H1 (cell line): Measurements from ENCODE around the gene R3HDM4. TPM values are rescaled to one million over a fixed set of nuclear protein-coding genes. Genes with fewer than 3 reads are reported as not detected.

ENCODE experiments used
- CTCF ChIA-PET: fragments of 300-600 bp; sonication (Branson Sonifier 250); formaldehyde crosslinking; loops from one replicate; lab custom pipeline; 2021; ENCODE audit not compliant: partially characterized antibody; lab: Charles Lee
- POLR2A ChIA-PET: fragments of 300-600 bp; sonication (Branson Sonifier 250); formaldehyde crosslinking; loops from one replicate; lab custom pipeline; 2021; ENCODE audit warnings: inconsistent platforms; ENCODE audit not compliant: partially characterized antibody; lab: Charles Lee
- DNase-seq, 2 experiments: peaks; one replicate each; pipeline versions ENCODE4 v3.0.0 to v3.0.0-alpha.2; 2010 to 2022; ENCODE audit warnings: low spot score in 2 of 2, low read depth in 1 of 2, mixed read lengths in 1 of 2
- FAIRE-seq: peaks from 2 replicates; lab custom pipeline; 2011; peaks lifted over from hg19 to GRCh38; lab: Jason Lieb, UNC
- H2AFZ ChIP-seq: 2 replicates; pipeline ENCODE4 v1.8.1; 2012; ENCODE audit warnings: low read length, inconsistent platforms
- H2AK5ac ChIP-seq: 2 replicates; pipeline ENCODE4 v1.6.1; 2013; ENCODE audit warnings: low read depth, low read length
- H2BK120ac ChIP-seq: replicated peaks from 2 replicates; pipeline ENCODE3; 2013; ENCODE audit warnings: low read depth, low read length, inconsistent platforms
- H2BK12ac ChIP-seq: 2 replicates; pipeline ENCODE4 v1.6.1; 2013; ENCODE audit warnings: low read depth, low read length
- H2BK15ac ChIP-seq: 2 replicates; pipeline ENCODE4 v1.6.1; 2013; ENCODE audit warnings: low read length
- H2BK20ac ChIP-seq: 2 replicates; pipeline ENCODE4 v1.6.1; 2013; ENCODE audit warnings: low read length
- H2BK5ac ChIP-seq: 2 replicates; pipeline ENCODE4 v1.6.1; 2013; ENCODE audit warnings: low read depth, low read length
- H3K14ac ChIP-seq: 2 replicates; pipeline ENCODE4 v1.6.1; 2013; ENCODE audit warnings: inconsistent platforms; ENCODE audit not compliant: insufficient read length
- H3K18ac ChIP-seq: 2 replicates; pipeline ENCODE4 v1.6.1; 2013; ENCODE audit warnings: low read length; ENCODE audit errors: extremely low read depth
- H3K23ac ChIP-seq: 2 replicates; pipeline ENCODE4 v1.6.1; 2013; ENCODE audit warnings: inconsistent platforms; ENCODE audit not compliant: insufficient read length
- H3K23me2 ChIP-seq: 2 replicates; pipeline ENCODE4 v1.6.1; 2013; ENCODE audit warnings: low read depth, low read length
- H3K27ac ChIP-seq: 2 replicates; pipeline ENCODE4 v1.6.1; 2011; ENCODE audit warnings: low read depth, low read length, inconsistent platforms
- H3K27me3 ChIP-seq, 4 experiments: replicated peaks in 1 of 4; 1 replicate in 1 of 4; 2 replicates in 3 of 4; pipeline versions ENCODE4 v1.6.1 to v1.8.1; 2011 to 2013; ENCODE audit warnings: low read length in 3 of 4, mild to moderate bottlenecking in 3 of 4, inconsistent platforms in 2 of 4, mixed read lengths in 2 of 4, moderate library complexity in 1 of 4; ENCODE audit not compliant: control insufficient read depth in 3 of 4, insufficient read depth in 3 of 4; ENCODE audit errors: extremely low read depth in 1 of 4
- H3K36me3 ChIP-seq, 4 experiments: 2 replicates each; pipeline versions ENCODE4 v1.6.1 to v1.8.1; 2011 to 2013; ENCODE audit warnings: mild to moderate bottlenecking in 4 of 4, low read length in 3 of 4, moderate library complexity in 2 of 4, control low read depth in 1 of 4, inconsistent platforms in 1 of 4; ENCODE audit not compliant: insufficient read depth in 4 of 4, control insufficient read depth in 2 of 4
- H3K4ac ChIP-seq: replicated peaks from 2 replicates; pipeline ENCODE3; 2013; ENCODE audit warnings: low read length, low read depth, mixed read lengths, inconsistent platforms; ENCODE audit not compliant: insufficient read length
- H3K4me1 ChIP-seq, 4 experiments: replicated peaks in 1 of 4; 1 replicate in 1 of 4; 2 replicates in 3 of 4; pipeline versions ENCODE4 v1.6.1 to v1.8.1; 2011 to 2013; ENCODE audit warnings: low read length in 3 of 4, inconsistent platforms in 2 of 4, mixed read lengths in 1 of 4; ENCODE audit not compliant: insufficient read depth in 4 of 4, control insufficient read depth in 3 of 4
- H3K4me2 ChIP-seq, 2 experiments: 2 replicates each; pipeline versions ENCODE4 v1.6.1 to v1.8.1; 2011 to 2013; ENCODE audit warnings: low read depth in 2 of 2, low read length in 2 of 2, control low read depth in 1 of 2, inconsistent platforms in 1 of 2, mild to moderate bottlenecking in 1 of 2; ENCODE audit not compliant: insufficient read depth in 1 of 2
- H3K4me3 ChIP-seq, 4 experiments: fragments of 200-600, 300-600 bp in 1 of 4; sonication (generic), shearing (Covaris generic), sonication (Bioruptor Twin) in 1 of 4; 2 replicates each; pipeline versions ENCODE4 v1.5.1 to v1.8.1; 2011 to 2016; ENCODE audit warnings: low read length in 4 of 4, low read depth in 3 of 4, control low read depth in 2 of 4, inconsistent platforms in 2 of 4, mild to moderate bottlenecking in 2 of 4, mixed read lengths in 1 of 4, moderate library complexity in 1 of 4; ENCODE audit not compliant: insufficient read depth in 2 of 4; ENCODE audit errors: extremely low read depth in 1 of 4
- H3K56ac ChIP-seq: replicated peaks from 2 replicates; pipeline ENCODE3; 2013; ENCODE audit warnings: low read depth, mild to moderate bottlenecking, mixed read lengths, low read length, inconsistent platforms; ENCODE audit not compliant: insufficient read length
- H3K79me1 ChIP-seq: 2 replicates; pipeline ENCODE4 v1.6.1; 2013; ENCODE audit warnings: low read depth, low read length, control low read depth
- H3K79me2 ChIP-seq, 2 experiments: 2 replicates each; pipeline versions ENCODE4 v1.6.1 to v1.8.1; 2012 to 2013; ENCODE audit warnings: low read length in 2 of 2, mild to moderate bottlenecking in 2 of 2, inconsistent platforms in 1 of 2; ENCODE audit not compliant: insufficient read depth in 2 of 2, control insufficient read depth in 1 of 2
- H3K9ac ChIP-seq, 4 experiments: replicated peaks in 1 of 4; 1 replicate in 1 of 4; 2 replicates in 3 of 4; pipeline versions ENCODE4 v1.6.1 to v1.8.1; 2011 to 2013; ENCODE audit warnings: low read depth in 3 of 4, low read length in 3 of 4, control low read depth in 2 of 4, mild to moderate bottlenecking in 2 of 4, moderate library complexity in 2 of 4, inconsistent platforms in 1 of 4; ENCODE audit errors: extremely low read depth in 1 of 4
- H3K9me3 ChIP-seq, 2 experiments: 2 replicates each; pipeline versions ENCODE4 v1.6.1 to v1.8.1; 2012 to 2013; ENCODE audit warnings: mild to moderate bottlenecking in 2 of 2, moderate library complexity in 2 of 2, control low read depth in 1 of 2, inconsistent platforms in 1 of 2, low read depth in 1 of 2, low read length in 1 of 2, mixed read lengths in 1 of 2; ENCODE audit not compliant: insufficient read depth in 2 of 2
- H4K20me1 ChIP-seq, 2 experiments: replicated peaks in 1 of 2; 2 replicates each; pipeline versions ENCODE3 to v1.8.1; 2011 to 2013; ENCODE audit warnings: inconsistent platforms in 2 of 2, low read length in 2 of 2, mild to moderate bottlenecking in 1 of 2; ENCODE audit not compliant: insufficient read depth in 2 of 2, control insufficient read depth in 1 of 2
- H4K5ac ChIP-seq: 2 replicates; pipeline ENCODE4 v1.6.1; 2013; ENCODE audit warnings: low read length, low read depth, mixed read lengths, inconsistent platforms; ENCODE audit not compliant: insufficient read length
- H4K8ac ChIP-seq: 2 replicates; pipeline ENCODE4 v1.8.0; 2013; ENCODE audit warnings: mild to moderate bottlenecking, moderate library complexity, low read length, inconsistent platforms; ENCODE audit not compliant: insufficient read depth; ENCODE audit errors: extremely low read depth
- H4K91ac ChIP-seq: replicated peaks from 2 replicates; pipeline ENCODE3; 2013; ENCODE audit warnings: low read length, mixed read lengths, inconsistent platforms; ENCODE audit not compliant: insufficient read length
- CBX5 ChIP-seq: fragments of 300-800, 300-1000 bp; sonication (generic); IDR thresholded peaks from 2 replicates; pipeline ENCODE4 v1.7.1; 2016; ENCODE audit warnings: antibody characterized with exemption, low read length, low read depth
- CBX8 ChIP-seq: fragments of 300-800, 300-1000 bp; sonication (generic); IDR thresholded peaks from 2 replicates; pipeline ENCODE4 v1.7.1; 2016; ENCODE audit warnings: low read depth, low read length, borderline replicate concordance
- CEBPB ChIP-seq: IDR thresholded peaks from 2 replicates; pipeline ENCODE4 v1.6.1; 2012; ENCODE audit warnings: low read depth, low read length
- EP300 ChIP-seq, 2 experiments: IDR thresholded peaks; 1 replicate in 1 of 2; 2 replicates in 1 of 2; pipeline ENCODE4 v1.6.1; 2011 to 2012; ENCODE audit warnings: low read depth in 2 of 2, low read length in 2 of 2, mild to moderate bottlenecking in 2 of 2, borderline replicate concordance in 1 of 2, inconsistent platforms in 1 of 2, moderate library complexity in 1 of 2
- EZH2 ChIP-seq: fragments of 200-600 bp; sonication (generic); IDR thresholded peaks from 2 replicates; pipeline ENCODE4 v1.7.1; 2012; ENCODE audit warnings: low read depth, mild to moderate bottlenecking, moderate library complexity, low read length, inconsistent platforms; ENCODE audit not compliant: severe bottlenecking
- NRF1 ChIP-seq: IDR thresholded peaks from 2 replicates; pipeline ENCODE4 v1.6.1; 2011; ENCODE audit warnings: mild to moderate bottlenecking, low read depth, low read length, improper control_type of control experiment
- POLR2AphosphoS5 ChIP-seq: IDR thresholded peaks from 2 replicates; pipeline ENCODE4 v1.6.1; 2011; ENCODE audit warnings: low read depth, low read length
- POU5F1 ChIP-seq: IDR thresholded peaks from 2 replicates; pipeline ENCODE4 v1.6.1; 2011; ENCODE audit warnings: low read depth, mild to moderate bottlenecking, low read length, moderate library complexity
- RNF2 ChIP-seq: fragments of 200-900, 300-1000 bp; sonication (generic); IDR thresholded peaks from 2 replicates; pipeline ENCODE4 v1.7.1; 2016; ENCODE audit warnings: borderline replicate concordance, low read depth, mild to moderate bottlenecking, antibody characterized with exemption, low read length; ENCODE audit not compliant: poor library complexity, severe bottlenecking; ENCODE audit errors: missing control alignments
- TEAD4 ChIP-seq: IDR thresholded peaks from 2 replicates; pipeline ENCODE4 v1.6.1; 2012; ENCODE audit warnings: low read depth, low read length, inconsistent platforms, mixed read lengths
- WGBS, 2 experiments: shearing (Covaris generic) in 1 of 2; methylation state at CpG; one replicate each; pipeline versions ENCODE4 v1.1.6 to v1.1.7; 2013 to 2015; ENCODE audit warnings: low lambda C conversion rate in 2 of 2, mixed read lengths in 2 of 2, inconsistent platforms in 1 of 2, low coverage in 1 of 2, missing lambda C conversion rate in 1 of 2; ENCODE audit not compliant: insufficient replicate concordance in 2 of 2, insufficient coverage in 1 of 2, insufficient read length in 1 of 2; ENCODE audit errors: extremely low coverage in 1 of 2, missing lambda C conversion rate in 1 of 2; 5-methylcytosine and 5-hydroxymethylcytosine counted together
- polyA plus RNA-seq, 7 experiments: library from polyadenylated mRNA; depleted of rRNA in 3 of 7; stranded (reverse) in 5 of 7; unstranded in 2 of 7; fragments of >200 nt in 5 of 7; fragments of 200-250 nt in 2 of 7; gene quantifications; 1 replicate in 5 of 7; 2 replicates in 1 of 7; 4 replicates in 1 of 7; pipeline versions ENCODE4 v1.2.1 to v1.2.3, GENCODE V29; 2011 to 2013; ENCODE audit warnings: missing spikeins in 2 of 7, mixed read lengths in 2 of 7
- total RNA-seq: library from RNA; stranded (reverse); fragmentation: NEBNext Ultra II Directional; extraction: Animal tissue kit (Norgen Biotek cat#: 25700); gene quantifications from 2 replicates; pipeline ENCODE4 v1.2.1, GENCODE V29; 2021
- TF ChIP-seq, protein P1 (sequence below): IDR thresholded peaks from 2 replicates; pipeline ENCODE4 v1.6.1; 2012; ENCODE audit warnings: inconsistent platforms

R3HDM4 gene
- total and polyA plus RNA-seq, 2 of the 8 experiments (the other 6 are each of a cell fraction or from before 2014, with no cell fraction given): 76.8 to 102 TPM

DNA sequence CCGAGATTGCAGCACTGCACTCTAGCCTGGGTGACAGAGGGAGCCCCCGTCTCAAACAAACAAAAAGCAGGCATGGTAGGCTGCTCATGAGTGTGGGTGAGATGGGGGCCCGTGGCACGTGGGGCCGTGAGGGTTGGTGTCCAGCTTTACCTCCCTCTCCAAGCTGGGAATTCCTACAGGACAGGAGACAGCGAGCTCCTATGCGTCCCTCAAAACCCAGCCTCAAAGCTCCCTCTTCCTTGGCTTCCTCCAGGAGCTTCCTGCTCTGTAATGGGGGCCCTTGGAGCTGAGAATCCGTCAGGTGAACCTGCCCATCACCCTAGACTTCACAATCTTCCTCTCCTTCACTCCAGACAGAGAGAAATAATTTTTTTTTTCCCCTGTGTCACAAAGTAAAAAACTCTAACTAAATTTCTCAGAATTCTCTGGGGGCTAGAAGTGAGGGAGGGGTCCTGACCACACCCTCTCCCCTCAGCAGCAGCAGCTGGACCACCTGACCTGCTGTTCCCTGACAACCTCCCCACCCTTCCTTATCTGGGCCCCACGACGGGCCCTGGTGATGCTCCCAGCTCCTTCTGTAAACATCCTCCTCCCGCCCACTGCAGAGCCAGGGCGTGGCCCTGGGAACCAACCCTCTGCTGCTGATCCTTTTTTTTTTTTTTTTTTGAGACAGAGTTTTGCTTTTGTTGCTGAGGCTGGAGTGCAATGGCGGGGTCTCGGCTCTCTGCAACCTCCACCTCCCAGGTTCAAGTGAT, 49.0 kb upstream of the R3HDM4 start:
- Histone ChIP-seq H3K9me3 (peaks cover 0 to 7% of the 10 kb centered on the region in 2 experiments; a peak in 1 of 4 replicates), H3K79me2 (0 out of 4 replicates have a peak, but pooled peaks cover 0 to 6% of the 10 kb centered on the region in 2 experiments), H3K9ac (no peak overlapping the region), H3K23me2 (no peaks in the 10 kb centered on the region), H3K79me1 (no peaks in the 10 kb centered on the region), H2BK15ac (no peak overlapping the region), H2AK5ac (no peak overlapping the region), H3K27me3 (no peaks in the 10 kb centered on the region), H3K18ac (no peak overlapping the region), H2BK120ac (no peak overlapping the region), H2BK5ac (no peak overlapping the region), H4K5ac (no peak overlapping the region), H3K4ac (no peak overlapping the region), H3K27ac (no peak overlapping the region), H3K4me2 (no peak overlapping the region), H2BK20ac (no peak overlapping the region), H4K8ac (no peak overlapping the region), H4K91ac (no peak overlapping the region), H3K4me3 (no peak overlapping the region), H3K23ac (no peak overlapping the region), H3K36me3 (peaks cover 4 to 26% (median 17%) of the 10 kb centered on the region in 4 experiments), H4K20me1 (peaks cover 0 to 3% of the 10 kb centered on the region in 2 experiments), H3K56ac (no peak overlapping the region), H3K4me1 (peaks cover 0 to 9% (median 6%) of the 10 kb centered on the region in 4 experiments; a peak in 5 of 7 replicates), H2AFZ (no peak overlapping the region), H3K14ac (no peak overlapping the region), H2BK12ac (no peak overlapping the region)
- WGBS, 2 experiments: 90% methylated on average over 14 of the region's 14 CpGs; no CpG with 5 or more reads in 1 of the 2 experiments
- FAIRE-seq (no peak), DNase-seq (no peak)
- ChIA-PET CTCF (interaction anchor here (0.6 to 2.0 kb wide), 10 partner anchors 8 to 42 kb away, joined by 3 to 8 read pairs (median 4); no protein-coding TSS in a partner anchor), POLR2A (interaction anchor here (0.6 to 1.5 kb wide), 9 partner anchors 14 to 252 kb away, joined by 3 to 4 read pairs (median 3); no protein-coding TSS in a partner anchor)
- TF ChIP-seq EP300 (IDR thresholded peaks at IDR 0.05; ENCODE audit: borderline replicate concordance in 1 of 2, low read depth in 2 of 2, low read length in 2 of 2): no peak
- TF ChIP-seq RNF2: no peak
- TF ChIP-seq CBX8: no peak
- TF ChIP-seq, protein P1, sequence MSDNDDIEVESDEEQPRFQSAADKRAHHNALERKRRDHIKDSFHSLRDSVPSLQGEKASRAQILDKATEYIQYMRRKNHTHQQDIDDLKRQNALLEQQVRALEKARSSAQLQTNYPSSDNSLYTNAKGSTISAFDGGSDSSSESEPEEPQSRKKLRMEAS: no peak
- no peak for TF ChIP-seq EZH2
- TF ChIP-seq CEBPB: no peak
- TF ChIP-seq TEAD4: no peak
- no peak for TF ChIP-seq NRF1
- TF ChIP-seq CBX5: no peak
- TF ChIP-seq POU5F1: no peak
- TF ChIP-seq POLR2AphosphoS5: no peak
